ENCODE results near the gene GOLGA8B.

DNA sequence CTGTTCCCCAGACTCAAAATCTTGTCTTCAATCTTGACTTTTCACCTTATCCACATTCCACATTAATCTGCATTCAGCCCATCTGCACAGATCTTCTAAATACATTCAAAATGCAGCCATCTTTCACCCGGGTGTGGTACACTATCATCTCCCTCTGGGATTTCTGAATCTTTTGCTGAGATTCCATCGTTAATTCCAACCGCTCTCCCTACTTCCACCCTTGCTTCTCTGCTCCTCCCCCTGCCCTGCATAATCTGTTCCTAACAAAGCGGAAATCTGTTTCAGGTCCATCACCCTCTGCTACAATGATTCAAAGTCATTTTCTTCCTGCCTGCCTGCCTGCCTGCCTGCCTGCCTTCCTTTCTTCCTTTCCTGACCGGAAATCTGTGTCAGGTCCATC is 7.9 kb upstream of the GOLGA8B start:
- TF ChIP-seq TARDBP (IDR thresholded peaks at IDR 0.05), result no peak
- TF ChIP-seq SP1 (IDR thresholded peaks at IDR 0.05), result no peak
- TF ChIP-seq SUZ12 (IDR thresholded peaks at IDR 0.05), result no peak
- TF ChIP-seq ELF4 (IDR thresholded peaks at IDR 0.05), result no peak
- TF ChIP-seq BHLHE40 (IDR thresholded peaks at IDR 0.05; ENCODE audit: borderline replicate concordance), result no peak
- no peak for TF ChIP-seq HDGF (IDR thresholded peaks at IDR 0.05; ENCODE audit: borderline replicate concordance)
- TF ChIP-seq FOXM1 (IDR thresholded peaks at IDR 0.05; ENCODE audit: borderline replicate concordance), result no peak
- TF ChIP-seq, protein P1, sequence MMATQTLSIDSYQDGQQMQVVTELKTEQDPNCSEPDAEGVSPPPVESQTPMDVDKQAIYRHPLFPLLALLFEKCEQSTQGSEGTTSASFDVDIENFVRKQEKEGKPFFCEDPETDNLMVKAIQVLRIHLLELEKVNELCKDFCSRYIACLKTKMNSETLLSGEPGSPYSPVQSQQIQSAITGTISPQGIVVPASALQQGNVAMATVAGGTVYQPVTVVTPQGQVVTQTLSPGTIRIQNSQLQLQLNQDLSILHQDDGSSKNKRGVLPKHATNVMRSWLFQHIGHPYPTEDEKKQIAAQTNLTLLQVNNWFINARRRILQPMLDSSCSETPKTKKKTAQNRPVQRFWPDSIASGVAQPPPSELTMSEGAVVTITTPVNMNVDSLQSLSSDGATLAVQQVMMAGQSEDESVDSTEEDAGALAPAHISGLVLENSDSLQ (IDR thresholded peaks at IDR 0.05), result no peak
- TF ChIP-seq ZNF384 (IDR thresholded peaks at IDR 0.05), result no peak
- TF ChIP-seq L3MBTL2 (conservative IDR thresholded peaks at IDR 0.05), result no peak
- TF ChIP-seq NFRKB (IDR thresholded peaks at IDR 0.05), result no peak
- TF ChIP-seq FOXK2 (IDR thresholded peaks at IDR 0.05), result no peak
